Activated naive CD4-positive, alpha-beta T cell treated with anti-CD3 and anti-CD28 coated beads for 36 hours (primary cell): ENCODE results near the gene HPX. TPM values are rescaled to one million over a fixed set of nuclear protein-coding genes. Genes with fewer than 3 reads are reported as not detected.

ENCODE experiments used
- CTCF ChIA-PET: fragments of 350-600 bp; sonication (Branson Sonifier 250); formaldehyde crosslinking; loops from one replicate; lab custom pipeline; 2021; ENCODE audit warnings: antibody characterized with exemption; lab: Charles Lee
- DNase-seq: peaks from one replicate; pipeline ENCODE4 v3.0.0-alpha.2; 2020
- H3K27ac Mint-ChIP-seq: one replicate; pipeline ENCODE4 v1.8.0; 2021; ENCODE audit warnings: mild to moderate bottlenecking, mixed read lengths
- H3K27me3 Mint-ChIP-seq: one replicate; pipeline ENCODE4 v1.8.0; 2021; ENCODE audit warnings: low read depth, mixed read lengths
- H3K36me3 Mint-ChIP-seq: one replicate; pipeline ENCODE4 v1.8.0; 2021; ENCODE audit warnings: low read depth, mixed read lengths
- H3K4me1 Mint-ChIP-seq: one replicate; pipeline ENCODE4 v1.8.0; 2021; ENCODE audit warnings: low read depth, mixed read lengths
- H3K4me3 Mint-ChIP-seq: one replicate; pipeline ENCODE4 v1.8.0; 2021; ENCODE audit warnings: mild to moderate bottlenecking, moderate library complexity, mixed read lengths
- H3K9me3 Mint-ChIP-seq: one replicate; pipeline ENCODE4 v1.8.0; 2021; ENCODE audit warnings: mixed read lengths
- intact Hi-C: fragments of 100-400 bp; cut with micrococcal nuclease; formaldehyde crosslinking; loops from one replicate; pipeline ENCODE4 v1.15.1; 2023
- total RNA-seq, 2 experiments: library from RNA; stranded (reverse); gene quantifications; one replicate each; pipeline ENCODE4 v1.2.3, GENCODE V29; 2021

Gene HPX
- total RNA-seq, 2 experiments from 2014 or later, result 0.64 TPM; not detected in 1

GRCh38 chr11:6480299-6480914 lies 39.6 kb upstream of the HPX start:
- no peaks in the 10 kb centered on the region for H3K9me3 Mint-ChIP-seq
- CTCF ChIA-PET, result no interaction called here
- no peaks in the 10 kb centered on the region for H3K27me3 Mint-ChIP-seq
- H3K4me3 Mint-ChIP-seq, result peak overlapping the region; percentile 94
- DNase-seq, result no peak
- intact Hi-C loops, result loop anchor here (2.0 to 5.0 kb wide), 5 partner anchors 42 to 853 kb away; partner anchors contain the start of genes TRIM22 and TRIM34
- H3K36me3 Mint-ChIP-seq, result peaks cover 21% of the 10 kb centered on the region
- peaks cover 38% of the 10 kb centered on the region for H3K4me1 Mint-ChIP-seq
- peak overlapping the region; percentile 96 for H3K27ac Mint-ChIP-seq

DNA sequence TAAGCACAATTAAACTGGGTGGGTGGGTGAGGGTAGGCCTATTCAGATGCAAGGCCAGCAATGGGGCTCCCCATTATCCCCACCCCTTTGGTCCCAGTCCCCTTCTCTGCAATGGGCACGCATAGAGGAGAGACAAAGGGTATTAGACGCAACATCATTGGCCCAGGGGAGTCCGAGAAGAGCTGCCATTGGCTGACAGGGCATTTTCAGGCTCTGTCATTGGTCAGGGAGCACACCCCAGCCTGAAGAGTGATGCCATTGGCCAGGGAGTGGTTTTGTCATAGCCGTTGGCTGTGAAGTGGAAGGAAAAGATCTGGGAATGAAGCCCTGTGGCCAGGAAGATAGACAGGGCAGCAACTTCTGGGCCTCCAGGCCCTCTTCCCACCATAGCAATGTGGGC lies 35.8 kb upstream of the HPX start:
- Mint-ChIP-seq H3K27me3 (no peaks in the 10 kb centered on the region), H3K9me3 (no peaks in the 10 kb centered on the region), H3K27ac (no peak overlapping the region), H3K4me1 (peaks cover 39% of the 10 kb centered on the region), H3K4me3 (no peak overlapping the region), H3K36me3 (peaks cover 8% of the 10 kb centered on the region)
- CTCF ChIA-PET, result interaction anchor here (1.0 to 1.4 kb wide), 3 partner anchors 21 to 98 kb away, joined by 3 to 4 read pairs (median 3); no protein-coding TSS in a partner anchor
- no peak for DNase-seq
- intact Hi-C loops, result no loop called here

- Mint-ChIP-seq H3K27ac (no peak overlapping the region), H3K4me3 (no peak overlapping the region), H3K36me3 (peaks cover 5% of the 10 kb centered on the region), H3K4me1 (peaks cover 37% of the 10 kb centered on the region), H3K27me3 (no peaks in the 10 kb centered on the region), H3K9me3 (no peaks in the 10 kb centered on the region)
- CTCF ChIA-PET, result interaction anchor here (1.0 to 1.6 kb wide), 5 partner anchors 11 to 113 kb away, joined by 3 to 9 read pairs (median 4); no protein-coding TSS in a partner anchor
- intact Hi-C loops, result no loop called here
- no peak for DNase-seq
Observed at GRCh38 chr11:6475936-6476335, 35.1 kb upstream of the HPX start.

DNA sequence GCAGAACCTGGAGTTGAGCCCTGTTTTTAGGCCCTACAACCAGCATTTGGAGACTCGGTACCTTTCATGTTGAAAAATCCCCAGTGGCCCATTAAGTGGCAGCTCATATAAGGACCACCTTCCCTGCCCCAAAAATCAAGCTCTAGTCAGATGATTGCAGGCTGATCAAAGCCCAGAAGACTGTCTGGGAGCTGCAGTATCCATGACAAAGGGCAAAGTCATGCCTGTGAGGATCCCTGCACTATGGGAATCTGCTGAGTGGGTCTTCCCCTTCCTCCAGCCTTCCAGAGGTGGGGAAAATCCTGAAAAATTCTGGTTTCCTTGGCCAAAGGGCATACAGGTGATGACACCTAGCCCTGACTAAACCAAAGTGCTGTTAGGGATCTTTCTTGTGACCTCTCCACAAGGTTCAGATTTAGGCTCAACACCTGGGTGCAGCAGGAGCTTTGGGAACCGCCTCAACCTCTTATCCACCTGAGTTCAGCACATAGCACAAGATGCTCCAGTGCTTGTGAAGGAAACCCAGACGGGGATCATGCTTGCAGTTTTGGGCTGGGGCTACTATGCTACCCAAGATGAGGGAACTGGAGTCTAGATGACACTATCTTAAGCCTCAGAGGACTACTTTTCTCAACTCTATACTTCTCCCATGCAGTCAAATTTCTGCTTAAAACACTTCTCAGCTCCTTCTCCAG lies 34.2 kb upstream of the HPX start:
- Mint-ChIP-seq H3K4me1 (peaks cover 28% of the 10 kb centered on the region), H3K27me3 (no peaks in the 10 kb centered on the region), H3K4me3 (no peak overlapping the region), H3K27ac (peak overlapping the region; percentile 57), H3K36me3 (peaks cover 5% of the 10 kb centered on the region), H3K9me3 (no peaks in the 10 kb centered on the region)
- CTCF ChIA-PET, result interaction anchor here (0.9 to 2.1 kb wide), 6 partner anchors 12 to 112 kb away, joined by 3 to 12 read pairs (median 4); partner anchors contain the start of gene SMPD1
- DNase-seq, result no peak
- intact Hi-C loops, result loop anchor here (1.0 kb wide), 1 partner anchor 264 kb away; no protein-coding TSS in a partner anchor

DNA sequence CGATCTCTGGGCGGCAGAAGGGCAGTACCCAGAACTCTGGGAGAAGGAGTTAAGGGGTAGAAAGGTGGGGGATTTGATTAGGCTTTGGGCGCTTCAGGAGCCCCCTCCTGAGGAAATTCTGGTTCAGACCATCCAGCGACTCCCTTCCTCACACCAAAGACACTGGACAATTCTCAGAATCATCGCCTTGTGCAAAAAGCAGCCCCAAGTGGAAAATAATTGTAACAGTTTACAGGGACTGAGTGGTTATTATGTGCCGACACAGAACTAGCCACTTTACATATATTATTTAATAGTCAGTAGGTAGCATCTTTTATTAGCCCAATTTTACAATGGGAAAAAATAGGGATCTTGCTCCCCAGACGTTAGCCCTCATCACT lies 33.6 kb upstream of the HPX start:
- Mint-ChIP-seq H3K9me3 (no peaks in the 10 kb centered on the region), H3K27me3 (no peaks in the 10 kb centered on the region), H3K4me1 (peaks cover 23% of the 10 kb centered on the region), H3K4me3 (peak overlapping the region; percentile 68), H3K36me3 (peaks cover 5% of the 10 kb centered on the region), H3K27ac (no peak overlapping the region)
- no peak for DNase-seq
- intact Hi-C loops, result loop anchor here (1.0 kb wide), 1 partner anchor 265 kb away; no protein-coding TSS in a partner anchor
- CTCF ChIA-PET, result interaction anchor here (1.6 to 2.1 kb wide), 2 partner anchors 31 to 96 kb away, joined by 9 to 12 read pairs; no protein-coding TSS in a partner anchor

DNA sequence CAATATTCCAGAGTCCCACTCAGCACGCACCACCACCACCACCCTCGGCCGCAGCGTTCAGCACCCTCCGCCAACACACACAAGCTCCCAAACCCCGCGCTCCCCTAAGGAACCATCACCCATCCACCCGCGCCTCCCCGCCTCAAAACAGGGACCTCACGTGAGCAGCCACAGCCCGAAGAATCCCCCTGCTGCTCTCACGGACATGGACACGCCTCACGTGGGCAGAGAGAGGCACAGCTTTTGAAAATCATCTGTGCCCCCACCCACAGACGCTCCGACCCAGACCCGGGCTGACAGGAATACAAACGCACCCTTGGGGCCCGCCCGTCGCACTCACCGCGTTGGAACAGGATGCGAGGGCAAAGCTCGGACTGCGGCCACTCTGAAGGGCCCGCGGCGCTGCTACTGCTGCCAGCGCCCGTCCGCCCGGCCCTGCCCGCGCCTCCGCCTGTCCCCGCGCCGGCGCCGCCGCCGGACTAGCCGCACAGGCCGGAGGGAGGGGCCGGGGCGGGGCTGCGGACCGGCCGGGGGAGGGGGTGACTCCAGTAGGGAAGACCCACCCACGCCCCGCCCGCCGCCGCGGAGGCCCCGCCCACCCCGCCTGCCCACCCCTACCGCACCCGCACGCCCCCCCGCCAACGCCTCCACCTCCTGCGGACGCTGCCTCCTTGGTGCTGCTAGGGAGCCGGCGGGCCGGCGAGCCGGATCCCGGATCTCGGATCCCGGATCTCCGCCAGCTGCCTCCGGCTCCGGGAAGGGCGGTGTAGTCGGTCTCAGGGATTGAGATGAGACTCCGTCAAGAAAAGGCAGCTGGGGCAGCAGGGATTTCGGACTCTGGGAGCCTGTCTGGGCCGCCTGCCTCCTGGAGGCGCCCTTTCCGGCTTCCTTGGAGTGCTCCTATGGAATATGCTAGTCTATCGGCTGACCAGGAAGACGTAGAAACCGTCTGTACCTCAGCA lies 32.9 kb upstream of the HPX start, which contains the start of gene TRIM3:
TRIM3 (minus strand) TSS at position 491 of the 962 bp plus-strand sequence. CDS start 8,246 bp downstream, outside the sequence.
- intact Hi-C loops, result loop anchor here (1.0 to 2.0 kb wide), 3 partner anchors 209 to 266 kb away; partner anchors contain the start of genes FHIP1B and MRPL17
- peaks cover 5% of the 10 kb centered on the region for H3K36me3 Mint-ChIP-seq
- CTCF ChIA-PET, result interaction anchor here (0.9 to 2.1 kb wide), 4 partner anchors 8 to 95 kb away, joined by 5 to 12 read pairs (median 8); partner anchors contain the start of genes ARFIP2 and TIMM10B
- no peaks in the 10 kb centered on the region for H3K9me3 Mint-ChIP-seq
- peaks cover 19% of the 10 kb centered on the region for H3K4me1 Mint-ChIP-seq
- DNase-seq, result peak; percentile 62
- peak within 1 kb of the TSS; percentile 80 for H3K4me3 Mint-ChIP-seq
- H3K27me3 Mint-ChIP-seq, result no peaks in the 10 kb centered on the region
- H3K27ac Mint-ChIP-seq, result no peak within 1 kb of the TSS

- peaks cover 18% of the 10 kb centered on the region for H3K4me1 Mint-ChIP-seq
- CTCF ChIA-PET, result interaction anchor here (1.7 to 2.3 kb wide), 3 partner anchors 9 to 95 kb away, joined by 6 to 21 read pairs (median 6); partner anchors contain the start of genes ARFIP2 and TIMM10B
- peak overlapping the region; percentile 55 for H3K4me3 Mint-ChIP-seq
- no peak overlapping the region for H3K27ac Mint-ChIP-seq
- H3K27me3 Mint-ChIP-seq, result no peaks in the 10 kb centered on the region
- no peak for DNase-seq
- intact Hi-C loops, result loop anchor here (2.0 kb wide), 2 partner anchors 210 to 238 kb away; partner anchors contain the start of genes FHIP1B and MRPL17
- H3K9me3 Mint-ChIP-seq, result no peaks in the 10 kb centered on the region
- peaks cover 2% of the 10 kb centered on the region for H3K36me3 Mint-ChIP-seq
Observed at GRCh38 chr11:6472934-6473333, 32.1 kb upstream of the HPX start.

GRCh38 chr11:6469599-6469998 lies 28.8 kb upstream of the HPX start:
- Mint-ChIP-seq H3K36me3 (no peaks in the 10 kb centered on the region), H3K9me3 (no peaks in the 10 kb centered on the region), H3K27me3 (no peaks in the 10 kb centered on the region), H3K4me1 (peaks cover 15% of the 10 kb centered on the region), H3K27ac (no peak overlapping the region), H3K4me3 (no peak overlapping the region)
- intact Hi-C loops, result no loop called here
- DNase-seq, result no peak
- CTCF ChIA-PET, result interaction anchor here (0.9 kb wide), 1 partner anchor 28 kb away, joined by 4 read pairs; the partner anchor contains the start of gene HPX

DNA sequence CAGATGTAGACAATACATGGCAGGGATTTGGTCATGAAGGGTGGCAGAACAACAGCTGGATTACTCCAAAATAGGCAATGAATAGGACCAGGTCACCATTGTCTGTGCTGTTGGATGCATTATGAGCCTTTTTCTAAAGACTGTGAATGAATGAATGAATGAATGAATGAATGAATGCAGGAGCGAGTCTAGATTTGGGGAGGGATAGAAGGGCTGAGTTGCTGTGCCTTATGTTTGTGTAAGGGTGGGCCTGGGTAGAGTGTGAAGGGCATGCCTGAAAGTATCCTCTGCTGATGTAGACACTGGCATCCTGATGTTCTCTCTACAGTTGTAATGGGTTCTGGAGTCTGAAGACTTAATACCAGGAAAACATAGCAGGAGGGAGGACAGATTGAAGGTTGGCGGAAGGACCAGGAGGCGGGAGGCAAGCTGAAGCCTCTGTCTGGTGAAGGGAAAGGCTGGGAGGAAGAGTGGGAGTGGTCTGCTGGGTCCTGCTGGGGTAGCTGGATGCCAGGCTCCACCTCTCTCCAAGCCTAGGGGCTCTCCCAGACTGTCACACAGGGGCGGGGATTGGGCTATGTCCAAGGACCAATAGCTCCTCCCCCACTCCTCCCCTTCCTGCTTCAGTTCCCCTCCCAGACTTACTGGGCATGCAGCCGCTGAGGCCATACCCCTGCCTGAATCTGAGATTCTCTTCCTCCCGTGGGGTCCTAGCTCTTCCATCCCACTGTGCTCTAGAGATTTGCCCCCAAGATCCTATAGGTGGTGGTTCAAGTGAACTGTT lies 28.1 kb upstream of the HPX start:
- intact Hi-C loops, result no loop called here
- CTCF ChIA-PET, result interaction anchor here (0.9 to 1.3 kb wide), 3 partner anchors 28 to 115 kb away, joined by 3 to 4 read pairs (median 4); partner anchors contain the start of genes HPX and SMPD1
- Mint-ChIP-seq H3K9me3 (no peaks in the 10 kb centered on the region), H3K36me3 (no peaks in the 10 kb centered on the region), H3K4me3 (no peak overlapping the region), H3K27me3 (no peaks in the 10 kb centered on the region), H3K4me1 (peaks cover 11% of the 10 kb centered on the region), H3K27ac (no peak overlapping the region)
- DNase-seq, result peak; percentile 64

- no peak for DNase-seq
- Mint-ChIP-seq H3K4me1 (no peaks in the 10 kb centered on the region), H3K27ac (no peak overlapping the region), H3K9me3 (no peaks in the 10 kb centered on the region), H3K27me3 (no peaks in the 10 kb centered on the region), H3K4me3 (no peak overlapping the region), H3K36me3 (peaks cover 4% of the 10 kb centered on the region)
- CTCF ChIA-PET, result interaction anchor here (1.9 kb wide), 1 partner anchor 16 kb away, joined by 7 read pairs; no protein-coding TSS in a partner anchor
- intact Hi-C loops, result no loop called here
Observed at GRCh38 chr11:6459099-6459450, 18.3 kb upstream of the HPX start.
